HL-60 (cell line): ENCODE measurements around the gene NOA1.

Source experiments
- DNase-seq, 2 experiments: peaks; one replicate each; pipeline ENCODE4 v3.0.0-alpha.2; 2010 to 2020; ENCODE audit warnings: low read depth in 1 of 2, low spot score in 1 of 2
- H3K27ac ChIP-seq: fragments of 250-450 bp; sonication (Bioruptor Pico); replicated peaks from 2 replicates; pipeline ENCODE4 v1.5.1; 2020; ENCODE audit warnings: mild to moderate bottlenecking, moderate library complexity
- H3K27me3 ChIP-seq: fragments of 250-450 bp; sonication (Bioruptor Pico); 2 replicates; pipeline ENCODE4 v1.5.1; 2021; ENCODE audit warnings: mild to moderate bottlenecking, moderate library complexity; ENCODE audit not compliant: insufficient read depth, poor library complexity, severe bottlenecking
- H3K4me3 ChIP-seq: replicated peaks from 2 replicates; pipeline ENCODE4 v1.5.1; 2011; ENCODE audit warnings: mild to moderate bottlenecking, control low read depth, low read length; ENCODE audit not compliant: insufficient read depth
- CTCF ChIP-seq: IDR thresholded peaks from one replicate; pipeline ENCODE4 v1.5.1; 2011; ENCODE audit warnings: low read length, control low read depth, inconsistent platforms; ENCODE audit not compliant: insufficient read depth
- GABPA ChIP-seq: IDR thresholded peaks from 2 replicates; pipeline ENCODE4 v1.6.1; 2012; ENCODE audit warnings: low read depth
- POLR2AphosphoS5 ChIP-seq: IDR thresholded peaks from 2 replicates; pipeline ENCODE4 v1.6.1; 2012; ENCODE audit warnings: low read depth
- SPI1 ChIP-seq: IDR thresholded peaks from 2 replicates; pipeline ENCODE4 v1.6.1; 2012; ENCODE audit warnings: low read depth, mild to moderate bottlenecking, borderline replicate concordance
- TF ChIP-seq, protein P1 (sequence below): IDR thresholded peaks from 2 replicates; pipeline ENCODE4 v1.6.1; 2012; ENCODE audit warnings: low read depth; ENCODE audit not compliant: insufficient replicate concordance

The NOA1 gene

DNA sequence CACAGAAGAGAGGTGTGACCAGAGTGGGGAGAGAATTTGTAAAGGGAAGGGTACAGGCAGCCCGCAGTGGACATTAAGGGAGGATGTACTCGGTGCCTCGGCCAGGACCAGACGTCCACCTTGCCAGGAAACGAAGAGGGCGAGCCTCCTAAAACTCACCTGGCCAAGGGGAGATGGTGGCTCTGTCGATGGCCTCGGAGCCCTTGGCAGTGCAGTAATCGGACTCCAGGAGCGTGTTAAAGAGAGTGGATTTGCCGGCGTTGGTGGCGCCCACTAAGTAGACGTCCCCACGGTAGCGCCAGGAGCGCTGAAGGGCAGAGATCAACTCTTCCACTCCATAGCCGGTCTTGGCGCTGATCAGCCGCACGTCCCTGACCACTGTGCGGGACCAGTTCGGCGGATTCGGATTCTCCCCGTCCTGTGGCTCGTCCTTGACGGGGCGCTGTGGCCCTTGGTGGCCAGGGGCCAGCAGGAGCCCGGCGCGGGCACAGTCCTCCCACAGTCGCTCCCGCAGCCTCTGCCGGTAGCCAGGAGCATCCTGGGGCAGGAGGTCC is 1.0 kb downstream of the NOA1 start:
- peak in 1 of 2 experiments; percentile 8 for DNase-seq
- peak overlapping the region; percentile 100 for H3K4me3 ChIP-seq
- TF ChIP-seq POLR2AphosphoS5: no peak
- no peak for TF ChIP-seq GABPA
- TF ChIP-seq SPI1: no peak
- no peak for TF ChIP-seq CTCF
- TF ChIP-seq, protein P1, sequence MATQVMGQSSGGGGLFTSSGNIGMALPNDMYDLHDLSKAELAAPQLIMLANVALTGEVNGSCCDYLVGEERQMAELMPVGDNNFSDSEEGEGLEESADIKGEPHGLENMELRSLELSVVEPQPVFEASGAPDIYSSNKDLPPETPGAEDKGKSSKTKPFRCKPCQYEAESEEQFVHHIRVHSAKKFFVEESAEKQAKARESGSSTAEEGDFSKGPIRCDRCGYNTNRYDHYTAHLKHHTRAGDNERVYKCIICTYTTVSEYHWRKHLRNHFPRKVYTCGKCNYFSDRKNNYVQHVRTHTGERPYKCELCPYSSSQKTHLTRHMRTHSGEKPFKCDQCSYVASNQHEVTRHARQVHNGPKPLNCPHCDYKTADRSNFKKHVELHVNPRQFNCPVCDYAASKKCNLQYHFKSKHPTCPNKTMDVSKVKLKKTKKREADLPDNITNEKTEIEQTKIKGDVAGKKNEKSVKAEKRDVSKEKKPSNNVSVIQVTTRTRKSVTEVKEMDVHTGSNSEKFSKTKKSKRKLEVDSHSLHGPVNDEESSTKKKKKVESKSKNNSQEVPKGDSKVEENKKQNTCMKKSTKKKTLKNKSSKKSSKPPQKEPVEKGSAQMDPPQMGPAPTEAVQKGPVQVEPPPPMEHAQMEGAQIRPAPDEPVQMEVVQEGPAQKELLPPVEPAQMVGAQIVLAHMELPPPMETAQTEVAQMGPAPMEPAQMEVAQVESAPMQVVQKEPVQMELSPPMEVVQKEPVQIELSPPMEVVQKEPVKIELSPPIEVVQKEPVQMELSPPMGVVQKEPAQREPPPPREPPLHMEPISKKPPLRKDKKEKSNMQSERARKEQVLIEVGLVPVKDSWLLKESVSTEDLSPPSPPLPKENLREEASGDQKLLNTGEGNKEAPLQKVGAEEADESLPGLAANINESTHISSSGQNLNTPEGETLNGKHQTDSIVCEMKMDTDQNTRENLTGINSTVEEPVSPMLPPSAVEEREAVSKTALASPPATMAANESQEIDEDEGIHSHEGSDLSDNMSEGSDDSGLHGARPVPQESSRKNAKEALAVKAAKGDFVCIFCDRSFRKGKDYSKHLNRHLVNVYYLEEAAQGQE: no peak
- peak overlapping the region; percentile 95 for H3K27ac ChIP-seq
- no peaks in the 10 kb centered on the region for H3K27me3 ChIP-seq

DNA sequence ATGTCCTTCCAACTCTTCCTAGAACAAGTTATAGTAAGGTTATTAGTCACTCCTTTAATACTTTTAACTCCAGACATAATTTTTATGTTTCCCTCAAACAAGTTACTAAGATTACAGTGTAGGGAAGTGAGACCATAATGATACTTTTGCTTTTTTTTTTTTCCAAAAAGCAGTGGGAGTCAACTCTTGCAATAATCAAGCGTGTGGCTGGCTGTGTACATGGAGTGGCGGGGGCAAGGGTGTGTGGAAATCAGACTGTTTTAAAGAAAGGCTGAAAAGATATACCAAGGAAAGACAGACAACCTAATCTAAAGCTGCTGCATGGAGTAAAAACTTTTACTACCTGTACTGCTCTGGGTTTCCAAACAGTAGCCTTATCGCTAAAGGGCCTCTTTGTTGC is 4.1 kb downstream of the NOA1 start:
- no peak overlapping the region for H3K4me3 ChIP-seq

GRCh38 chr4:56972809-56973208 is 4.6 kb downstream of the NOA1 start:
- Histone ChIP-seq H3K27ac (no peak overlapping the region), H3K27me3 (no peaks in the 10 kb centered on the region), H3K4me3 (no peak overlapping the region)
- TF ChIP-seq POLR2AphosphoS5 (no peak), GABPA (no peak), CTCF (no peak), SPI1 (no peak)
- TF ChIP-seq, protein P1: no peak
- DNase-seq: no peak

More for the DNA sequence above, 4.1 kb downstream of the NOA1 start:
- Histone ChIP-seq H3K27ac (no peak overlapping the region), H3K27me3 (no peaks in the 10 kb centered on the region)
- DNase-seq: peak in 1 of 2 experiments; percentile 10
- TF ChIP-seq POLR2AphosphoS5 (no peak), CTCF (no peak), SPI1 (no peak), GABPA (no peak)
- TF ChIP-seq, protein P1: no peak
